MM.1S (cell line): ENCODE measurements around the gene MYLK.

Source experiments
- CTCF ChIP-seq: fragments of 300-600 bp; sonication (generic); IDR thresholded peaks from 2 replicates; pipeline ENCODE4 v1.5.1; 2016; ENCODE audit warnings: antibody characterized with exemption, low read length, mixed read lengths
- EZH2phosphoT487 ChIP-seq: fragments of 300-600 bp; sonication (generic); IDR thresholded peaks from 2 replicates; pipeline ENCODE4 v1.6.1; 2018; ENCODE audit warnings: antibody characterized with exemption, low read length

- TF ChIP-seq CTCF (no peak), EZH2phosphoT487 (no peak)
Measured at GRCh38 chr3:123744064-123744463, 140.1 kb downstream of the MYLK start.
